Measurements from ENCODE around the gene ZNF687.

GRCh38 chr1:151281225-151281968 is 702 bp upstream of the ZNF687 start:
- no peak for TF ChIP-seq ZFP3 (CRISPR knock-in tag; IDR thresholded peaks at IDR 0.05)
- peak; percentile 66; the same call in 1 of the 2 replicates for TF ChIP-seq ARNTL (CRISPR knock-in tag; IDR thresholded peaks at IDR 0.05; ENCODE audit: borderline replicate concordance, low read depth)
- TF ChIP-seq BACH2 (CRISPR knock-in tag; IDR thresholded peaks at IDR 0.05; ENCODE audit: borderline replicate concordance): no peak
- no peak for TF ChIP-seq ZC3H10 (CRISPR knock-in tag; IDR thresholded peaks at IDR 0.05)
- TF ChIP-seq CREB5 (CRISPR knock-in tag; IDR thresholded peaks at IDR 0.05; ENCODE audit: low read depth): no peak
- no peak for TF ChIP-seq ISL1 (CRISPR knock-in tag; IDR thresholded peaks at IDR 0.05)
